K562 (cell line): Measurements from ENCODE around the gene PRDM8.

ENCODE experiments used
- HOXB6 ChIP-seq: fragments of 250-450 bp; sonication (Bioruptor Pico); IDR thresholded peaks from 2 replicates; pipeline ENCODE4 v1.5.1; 2022; ENCODE audit warnings: mild to moderate bottlenecking, borderline replicate concordance
- KLF13 ChIP-seq: fragments of 450-650 bp; IDR thresholded peaks from 2 replicates; pipeline ENCODE4 v1.6.1; 2016; ENCODE audit warnings: missing genetic modification characterization, low read depth, mild to moderate bottlenecking, missing compliant biosample characterization, moderate library complexity, borderline replicate concordance
- NR3C1 ChIP-seq: sonication (generic); formaldehyde crosslinking; IDR thresholded peaks from 2 replicates; pipeline ENCODE4 v1.8.1; 2022; ENCODE audit warnings: missing genetic modification reagents
- PCBP1 ChIP-seq: fragments of 200-400 bp; formaldehyde crosslinking; IDR thresholded peaks from 2 replicates; pipeline ENCODE4 v1.6.1; 2018; ENCODE audit warnings: mild to moderate bottlenecking, low read depth, low read length; ENCODE audit not compliant: poor library complexity, severe bottlenecking
- PHB2 ChIP-seq: fragments of 450-650 bp; IDR thresholded peaks from 2 replicates; pipeline ENCODE4 v1.6.1; 2017; ENCODE audit warnings: low read depth
- POLR2A ChIP-seq: fragments of 450-650 bp; conservative IDR thresholded peaks from 2 replicates; pipeline ENCODE4 v1.6.1; 2016
- TEAD4 ChIP-seq, 2 experiments: sonication (generic) in 1 of 2; formaldehyde crosslinking in 1 of 2; IDR thresholded peaks; 2 replicates each; pipeline versions ENCODE4 v1.6.1 to v1.8.0; 2012 to 2022; ENCODE audit warnings: borderline replicate concordance in 1 of 2, inconsistent platforms in 1 of 2, low read length in 1 of 2, mild to moderate bottlenecking in 1 of 2, missing genetic modification reagents in 1 of 2
- ZFX ChIP-seq: sonication (generic); formaldehyde crosslinking; IDR thresholded peaks from 2 replicates; pipeline ENCODE4 v1.8.0; 2022; ENCODE audit warnings: mild to moderate bottlenecking, missing genetic modification reagents, moderate library complexity
- ZNF165 ChIP-seq: fragments of 250-450 bp; sonication (Bioruptor Pico); IDR thresholded peaks from 2 replicates; pipeline ENCODE4 v1.4.0; 2020; ENCODE audit warnings: borderline replicate concordance
- ZZZ3 ChIP-seq: fragments of 450-650 bp; IDR thresholded peaks from 2 replicates; pipeline ENCODE4 v1.6.1; 2016; ENCODE audit warnings: antibody characterized with exemption, mild to moderate bottlenecking, moderate library complexity
- TF ChIP-seq, protein P1 (sequence below): sonication (generic); formaldehyde crosslinking; IDR thresholded peaks from 2 replicates; pipeline ENCODE4 v1.8.0; 2022; ENCODE audit warnings: mild to moderate bottlenecking, missing genetic modification reagents
- TF ChIP-seq, protein P2 (sequence below): sonication (generic); formaldehyde crosslinking; IDR thresholded peaks from 2 replicates; pipeline ENCODE4 v1.5.0; 2020; ENCODE audit warnings: missing genetic modification reagents
- TF ChIP-seq, protein P3 (sequence below), 3 experiments: IDR thresholded peaks in 2 of 3; conservative IDR thresholded peaks in 1 of 3; 2 replicates each; pipeline ENCODE4 v1.5.1; 2011 to 2012; ENCODE audit warnings: low read length in 3 of 3, mild to moderate bottlenecking in 3 of 3, control low read depth in 2 of 3, improper control_type of control experiment in 1 of 3, inconsistent platforms in 1 of 3, low read depth in 1 of 3, mixed read lengths in 1 of 3, moderate library complexity in 1 of 3; ENCODE audit not compliant: insufficient read depth in 2 of 3

DNA sequence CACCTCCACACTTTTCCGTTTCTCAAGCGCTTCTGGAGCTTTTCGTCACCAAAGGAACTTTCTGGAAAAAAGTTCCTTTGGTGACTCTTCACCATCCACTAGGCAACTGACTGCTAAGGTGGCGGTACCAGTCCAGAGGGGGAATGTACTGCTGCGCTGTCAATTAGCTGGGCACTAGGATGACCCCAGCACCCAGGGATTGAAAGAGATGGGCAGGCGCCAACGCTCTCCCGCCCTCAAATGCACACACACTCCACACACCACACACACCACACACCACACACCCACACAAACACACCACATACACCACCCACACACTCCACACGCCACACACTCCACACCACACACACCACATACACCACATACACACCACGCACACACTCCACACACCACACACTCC lies 10.4 kb downstream of the PRDM8 start:
- TF ChIP-seq TEAD4 (IDR thresholded peaks at IDR 0.05; ENCODE audit: low read length), result no peak
- TF ChIP-seq TEAD4 (CRISPR knock-in tag; IDR thresholded peaks at IDR 0.05; ENCODE audit: borderline replicate concordance), result no peak
- TF ChIP-seq, protein P1, sequence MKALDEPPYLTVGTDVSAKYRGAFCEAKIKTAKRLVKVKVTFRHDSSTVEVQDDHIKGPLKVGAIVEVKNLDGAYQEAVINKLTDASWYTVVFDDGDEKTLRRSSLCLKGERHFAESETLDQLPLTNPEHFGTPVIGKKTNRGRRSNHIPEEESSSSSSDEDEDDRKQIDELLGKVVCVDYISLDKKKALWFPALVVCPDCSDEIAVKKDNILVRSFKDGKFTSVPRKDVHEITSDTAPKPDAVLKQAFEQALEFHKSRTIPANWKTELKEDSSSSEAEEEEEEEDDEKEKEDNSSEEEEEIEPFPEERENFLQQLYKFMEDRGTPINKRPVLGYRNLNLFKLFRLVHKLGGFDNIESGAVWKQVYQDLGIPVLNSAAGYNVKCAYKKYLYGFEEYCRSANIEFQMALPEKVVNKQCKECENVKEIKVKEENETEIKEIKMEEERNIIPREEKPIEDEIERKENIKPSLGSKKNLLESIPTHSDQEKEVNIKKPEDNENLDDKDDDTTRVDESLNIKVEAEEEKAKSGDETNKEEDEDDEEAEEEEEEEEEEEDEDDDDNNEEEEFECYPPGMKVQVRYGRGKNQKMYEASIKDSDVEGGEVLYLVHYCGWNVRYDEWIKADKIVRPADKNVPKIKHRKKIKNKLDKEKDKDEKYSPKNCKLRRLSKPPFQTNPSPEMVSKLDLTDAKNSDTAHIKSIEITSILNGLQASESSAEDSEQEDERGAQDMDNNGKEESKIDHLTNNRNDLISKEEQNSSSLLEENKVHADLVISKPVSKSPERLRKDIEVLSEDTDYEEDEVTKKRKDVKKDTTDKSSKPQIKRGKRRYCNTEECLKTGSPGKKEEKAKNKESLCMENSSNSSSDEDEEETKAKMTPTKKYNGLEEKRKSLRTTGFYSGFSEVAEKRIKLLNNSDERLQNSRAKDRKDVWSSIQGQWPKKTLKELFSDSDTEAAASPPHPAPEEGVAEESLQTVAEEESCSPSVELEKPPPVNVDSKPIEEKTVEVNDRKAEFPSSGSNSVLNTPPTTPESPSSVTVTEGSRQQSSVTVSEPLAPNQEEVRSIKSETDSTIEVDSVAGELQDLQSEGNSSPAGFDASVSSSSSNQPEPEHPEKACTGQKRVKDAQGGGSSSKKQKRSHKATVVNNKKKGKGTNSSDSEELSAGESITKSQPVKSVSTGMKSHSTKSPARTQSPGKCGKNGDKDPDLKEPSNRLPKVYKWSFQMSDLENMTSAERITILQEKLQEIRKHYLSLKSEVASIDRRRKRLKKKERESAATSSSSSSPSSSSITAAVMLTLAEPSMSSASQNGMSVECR (CRISPR knock-in tag), result no peak
- TF ChIP-seq PHB2, result no peak
- no peak for TF ChIP-seq ZNF165 (CRISPR knock-in tag)
- TF ChIP-seq HOXB6 (CRISPR knock-in tag), result no peak
- TF ChIP-seq KLF13 (tag), result no peak
- no peak for TF ChIP-seq POLR2A
- no peak for TF ChIP-seq NR3C1
- no peak for TF ChIP-seq ZFX (CRISPR knock-in tag)
- TF ChIP-seq, protein P2, sequence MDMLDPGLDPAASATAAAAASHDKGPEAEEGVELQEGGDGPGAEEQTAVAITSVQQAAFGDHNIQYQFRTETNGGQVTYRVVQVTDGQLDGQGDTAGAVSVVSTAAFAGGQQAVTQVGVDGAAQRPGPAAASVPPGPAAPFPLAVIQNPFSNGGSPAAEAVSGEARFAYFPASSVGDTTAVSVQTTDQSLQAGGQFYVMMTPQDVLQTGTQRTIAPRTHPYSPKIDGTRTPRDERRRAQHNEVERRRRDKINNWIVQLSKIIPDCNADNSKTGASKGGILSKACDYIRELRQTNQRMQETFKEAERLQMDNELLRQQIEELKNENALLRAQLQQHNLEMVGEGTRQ (CRISPR knock-in tag), result no peak
- TF ChIP-seq, protein P3, sequence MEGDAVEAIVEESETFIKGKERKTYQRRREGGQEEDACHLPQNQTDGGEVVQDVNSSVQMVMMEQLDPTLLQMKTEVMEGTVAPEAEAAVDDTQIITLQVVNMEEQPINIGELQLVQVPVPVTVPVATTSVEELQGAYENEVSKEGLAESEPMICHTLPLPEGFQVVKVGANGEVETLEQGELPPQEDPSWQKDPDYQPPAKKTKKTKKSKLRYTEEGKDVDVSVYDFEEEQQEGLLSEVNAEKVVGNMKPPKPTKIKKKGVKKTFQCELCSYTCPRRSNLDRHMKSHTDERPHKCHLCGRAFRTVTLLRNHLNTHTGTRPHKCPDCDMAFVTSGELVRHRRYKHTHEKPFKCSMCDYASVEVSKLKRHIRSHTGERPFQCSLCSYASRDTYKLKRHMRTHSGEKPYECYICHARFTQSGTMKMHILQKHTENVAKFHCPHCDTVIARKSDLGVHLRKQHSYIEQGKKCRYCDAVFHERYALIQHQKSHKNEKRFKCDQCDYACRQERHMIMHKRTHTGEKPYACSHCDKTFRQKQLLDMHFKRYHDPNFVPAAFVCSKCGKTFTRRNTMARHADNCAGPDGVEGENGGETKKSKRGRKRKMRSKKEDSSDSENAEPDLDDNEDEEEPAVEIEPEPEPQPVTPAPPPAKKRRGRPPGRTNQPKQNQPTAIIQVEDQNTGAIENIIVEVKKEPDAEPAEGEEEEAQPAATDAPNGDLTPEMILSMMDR (IDR thresholded peaks at IDR 0.05 in 2 of 3, conservative IDR thresholded peaks at IDR 0.05 in 1 of 3; ENCODE audit: insufficient read depth in 2 of 3, low read depth in 1 of 3, low read length in 3 of 3), result no peak
- TF ChIP-seq ZZZ3, result no peak
- TF ChIP-seq PCBP1, result no peak
